Measurements from ENCODE around the gene APOB. TPM values are rescaled to one million over a fixed set of nuclear protein-coding genes. Genes with fewer than 3 reads are reported as not detected.

The APOB gene
- total RNA-seq, 1 experiment from 2014 or later: not detected

GRCh38 chr2:21059885-21060610, 16.2 kb upstream of the APOB start:
- H3K4me1 ChIP-seq (ENCODE audit: insufficient read depth, low read length): no peaks in the 10 kb centered on the region
- ATAC-seq (no peak), DNase-seq (no peak)
- intact Hi-C loops (cut with micrococcal nuclease): no loop called here
- H3K79me2 ChIP-seq (ENCODE audit: low read length): no peaks in the 10 kb centered on the region
- no peak overlapping the region for H3K4me2 ChIP-seq (ENCODE audit: low read length)
- no TSS peak for BruUV-seq (replicated peaks)
- no peak overlapping the region for H3K4me3 ChIP-seq (ENCODE audit: low read length)
- POLR2A ChIA-PET (ENCODE audit: unreplicated experiment): no interaction called here
- H3K36me3 ChIP-seq (ENCODE audit: low read depth, low read length): no peaks in the 10 kb centered on the region
- H4K20me1 ChIP-seq (ENCODE audit: low read length): no peaks in the 10 kb centered on the region
- H3K9me2 ChIP-seq (replicated peaks; ENCODE audit: low read length): no peaks in the 10 kb centered on the region
- H3K9me3 ChIP-seq (ENCODE audit: low read length): no peaks in the 10 kb centered on the region
- no peak overlapping the region for H3K27ac ChIP-seq (ENCODE audit: low read length)
- H3F3A ChIP-seq (ENCODE audit: low read length, unreplicated experiment): no peaks in the 10 kb centered on the region
- H2AFZ ChIP-seq (ENCODE audit: low read length): no peak overlapping the region
- TF ChIP-seq, protein P1, sequence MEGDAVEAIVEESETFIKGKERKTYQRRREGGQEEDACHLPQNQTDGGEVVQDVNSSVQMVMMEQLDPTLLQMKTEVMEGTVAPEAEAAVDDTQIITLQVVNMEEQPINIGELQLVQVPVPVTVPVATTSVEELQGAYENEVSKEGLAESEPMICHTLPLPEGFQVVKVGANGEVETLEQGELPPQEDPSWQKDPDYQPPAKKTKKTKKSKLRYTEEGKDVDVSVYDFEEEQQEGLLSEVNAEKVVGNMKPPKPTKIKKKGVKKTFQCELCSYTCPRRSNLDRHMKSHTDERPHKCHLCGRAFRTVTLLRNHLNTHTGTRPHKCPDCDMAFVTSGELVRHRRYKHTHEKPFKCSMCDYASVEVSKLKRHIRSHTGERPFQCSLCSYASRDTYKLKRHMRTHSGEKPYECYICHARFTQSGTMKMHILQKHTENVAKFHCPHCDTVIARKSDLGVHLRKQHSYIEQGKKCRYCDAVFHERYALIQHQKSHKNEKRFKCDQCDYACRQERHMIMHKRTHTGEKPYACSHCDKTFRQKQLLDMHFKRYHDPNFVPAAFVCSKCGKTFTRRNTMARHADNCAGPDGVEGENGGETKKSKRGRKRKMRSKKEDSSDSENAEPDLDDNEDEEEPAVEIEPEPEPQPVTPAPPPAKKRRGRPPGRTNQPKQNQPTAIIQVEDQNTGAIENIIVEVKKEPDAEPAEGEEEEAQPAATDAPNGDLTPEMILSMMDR (conservative IDR thresholded peaks at IDR 0.05; ENCODE audit: low read depth, low read length): no peak
- TF ChIP-seq EZH2 (IDR thresholded peaks at IDR 0.05; ENCODE audit: low read length, unreplicated experiment): no peak
- no peak for TF ChIP-seq EZH2phosphoT487 (IDR thresholded peaks at IDR 0.05; ENCODE audit: borderline replicate concordance, low read length)
- H3K27me3 ChIP-seq (ENCODE audit: low read length): peaks cover 4% of the 10 kb centered on the region; the same call in 1 of the 2 replicates
- no peak overlapping the region for H3K9ac ChIP-seq (ENCODE audit: low read length)
- CTCF ChIA-PET: no interaction called here

DNA sequence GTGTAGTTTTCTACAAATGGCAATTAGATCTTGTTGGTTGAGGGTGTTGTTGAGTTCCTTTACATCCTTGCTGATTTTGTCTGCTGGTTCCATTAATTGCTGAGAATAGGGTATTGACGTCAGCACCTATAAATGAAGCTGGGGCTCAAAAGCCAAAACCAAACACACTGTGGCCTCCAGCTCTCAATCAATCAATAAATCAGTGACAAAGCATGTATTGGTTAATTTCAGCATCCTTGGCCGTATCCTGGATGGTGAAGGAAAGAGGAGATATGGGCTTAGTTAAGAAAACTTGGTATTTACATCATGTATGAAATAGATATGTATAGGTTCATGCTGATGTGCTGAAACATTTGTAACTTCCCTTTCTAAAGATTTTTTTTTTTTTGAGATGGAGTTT, 13.2 kb upstream of the APOB start:
- H4K20me1 ChIP-seq (ENCODE audit: low read length): no peaks in the 10 kb centered on the region
- no peaks in the 10 kb centered on the region for H3K9me2 ChIP-seq (replicated peaks; ENCODE audit: low read length)
- no peaks in the 10 kb centered on the region for H3K9me3 ChIP-seq (ENCODE audit: low read length)
- no peak for DNase-seq
- H3K9ac ChIP-seq (ENCODE audit: low read length): no peak overlapping the region
- no peaks in the 10 kb centered on the region for H3K36me3 ChIP-seq (ENCODE audit: low read depth, low read length)
- no peak overlapping the region for H3K4me3 ChIP-seq (ENCODE audit: low read length)
- no peak overlapping the region for H3K27ac ChIP-seq (ENCODE audit: low read length)
- H3K27me3 ChIP-seq (ENCODE audit: low read length): peaks cover 3% of the 10 kb centered on the region
- no peaks in the 10 kb centered on the region for H3F3A ChIP-seq (ENCODE audit: low read length, unreplicated experiment)
- intact Hi-C loops (cut with micrococcal nuclease): no loop called here
- H2AFZ ChIP-seq (ENCODE audit: low read length): no peak overlapping the region
- H3K79me2 ChIP-seq (ENCODE audit: low read length): no peaks in the 10 kb centered on the region
- H3K4me2 ChIP-seq (ENCODE audit: low read length): no peak overlapping the region
- no TSS peak for BruUV-seq (replicated peaks)
- ChIA-PET POLR2A (ENCODE audit: unreplicated experiment) (no interaction called here), CTCF (no interaction called here)
- TF ChIP-seq, protein P1 (conservative IDR thresholded peaks at IDR 0.05; ENCODE audit: low read depth, low read length): no peak
- TF ChIP-seq EZH2phosphoT487 (IDR thresholded peaks at IDR 0.05; ENCODE audit: borderline replicate concordance, low read length) (no peak), EZH2 (IDR thresholded peaks at IDR 0.05; ENCODE audit: low read length, unreplicated experiment) (no peak)
- H3K4me1 ChIP-seq (ENCODE audit: insufficient read depth, low read length): no peaks in the 10 kb centered on the region
- ATAC-seq: no peak

Data from PC-3 (cell line).